Measurements from ENCODE around the gene ZNF785.
A peak's percentile ranks its signal among the peaks of the same experiment; 100 is the strongest.
"Not testable (repeated sequence)": the region's sequence is repeated elsewhere in the genome, so short reads cannot be mapped to it uniquely, and the experiment has no call there.

Gene ZNF785

GRCh38 chr16:30539986-30540526, 45.4 kb downstream of the ZNF785 start:
- not testable (repeated sequence) for H3K18ac ChIP-seq (ENCODE audit: low read length); DNase-seq; H3K4ac ChIP-seq (ENCODE audit: low read depth, low read length); H4K8ac ChIP-seq (ENCODE audit: low read depth, low read length); H3K4me2 ChIP-seq (ENCODE audit: low read length); H2AK5ac ChIP-seq (ENCODE audit: low read length); H3K9me3 ChIP-seq (ENCODE audit: insufficient read depth, low read depth, low read length); H2BK120ac ChIP-seq (ENCODE audit: insufficient read depth, low read length, poor library complexity); H3K23ac ChIP-seq (ENCODE audit: low read length); H4K91ac ChIP-seq (ENCODE audit: low read depth, low read length); H2AFZ ChIP-seq (ENCODE audit: insufficient read depth, low read length, poor library complexity); H2BK5ac ChIP-seq (ENCODE audit: low read depth, low read length, poor library complexity); H4K12ac ChIP-seq (ENCODE audit: low read depth, low read length); H2BK12ac ChIP-seq (ENCODE audit: low read length); H3K79me1 ChIP-seq (ENCODE audit: low read length); H3K9ac ChIP-seq (ENCODE audit: low read length); H3K36me3 ChIP-seq (ENCODE audit: control insufficient read depth in 1 of 2, insufficient read depth in 2 of 2, low read length in 2 of 2); H3K14ac ChIP-seq (ENCODE audit: low read length); H3K4me3 ChIP-seq (ENCODE audit: low read depth, low read length); H3K27me3 ChIP-seq (ENCODE audit: insufficient read depth, low read length); H3K79me2 ChIP-seq (ENCODE audit: control insufficient read depth, insufficient read depth, low read length, poor library complexity); H3K27ac ChIP-seq (ENCODE audit: low read depth, low read length)
- no CpG with 5 or more reads among the region's 13 CpGs for WGBS (ENCODE audit: extremely low coverage, insufficient coverage, insufficient read length)
- H3K4me1 ChIP-seq (ENCODE audit: control insufficient read depth in 1 of 2, insufficient read depth in 2 of 2, low read length in 2 of 2), result peaks cover 9 to 11% of the 10 kb centered on the region in 2 experiments

- Histone ChIP-seq H3K4me2 (ENCODE audit: low read length) (no peak overlapping the region), H2BK120ac (ENCODE audit: insufficient read depth, low read length, poor library complexity) (no peak overlapping the region), H3K18ac (ENCODE audit: low read length) (no peak overlapping the region), H3K27ac (ENCODE audit: low read depth, low read length) (no peak overlapping the region), H3K79me1 (ENCODE audit: low read length) (peaks cover 12% of the 10 kb centered on the region), H3K4ac (ENCODE audit: low read depth, low read length) (no peak overlapping the region), H4K91ac (ENCODE audit: low read depth, low read length) (no peak overlapping the region), H4K8ac (ENCODE audit: low read depth, low read length) (no peak overlapping the region), H2AFZ (ENCODE audit: insufficient read depth, low read length, poor library complexity) (no peak overlapping the region), H2BK12ac (ENCODE audit: low read length) (no peak overlapping the region), H3K27me3 (ENCODE audit: insufficient read depth, low read length) (no peaks in the 10 kb centered on the region), H3K23ac (ENCODE audit: low read length) (no peak overlapping the region), H3K14ac (ENCODE audit: low read length) (no peak overlapping the region), H3K9me3 (ENCODE audit: insufficient read depth, low read depth, low read length) (no peaks in the 10 kb centered on the region), H2AK5ac (ENCODE audit: low read length) (no peak overlapping the region), H3K4me1 (ENCODE audit: control insufficient read depth in 1 of 2, insufficient read depth in 2 of 2, low read length in 2 of 2) (peaks cover 9 to 11% of the 10 kb centered on the region in 2 experiments), H3K79me2 (ENCODE audit: control insufficient read depth, insufficient read depth, low read length, poor library complexity) (peaks cover 6% of the 10 kb centered on the region), H3K4me3 (ENCODE audit: low read depth, low read length) (no peak overlapping the region), H3K36me3 (ENCODE audit: control insufficient read depth in 1 of 2, insufficient read depth in 2 of 2, low read length in 2 of 2) (no peaks in the 10 kb centered on the region), H3K9ac (ENCODE audit: low read length) (no peak overlapping the region), H4K12ac (ENCODE audit: low read depth, low read length) (no peak overlapping the region), H2BK5ac (ENCODE audit: low read depth, low read length, poor library complexity) (no peak overlapping the region)
- DNase-seq, result no peak
- no CpG with 5 or more reads among the region's 8 CpGs for WGBS (ENCODE audit: extremely low coverage, insufficient coverage, insufficient read length)
Measured at GRCh38 chr16:30539000-30539964, 46.2 kb downstream of the ZNF785 start.

GRCh38 chr16:30536391-30537024, 49.0 kb downstream of the ZNF785 start:
- not testable (repeated sequence) for H2BK12ac ChIP-seq (ENCODE audit: low read length); H3K14ac ChIP-seq (ENCODE audit: low read length); H2BK5ac ChIP-seq (ENCODE audit: low read depth, low read length, poor library complexity); H3K27ac ChIP-seq (ENCODE audit: low read depth, low read length); H4K12ac ChIP-seq (ENCODE audit: low read depth, low read length); H3K4ac ChIP-seq (ENCODE audit: low read depth, low read length); H3K4me3 ChIP-seq (ENCODE audit: low read depth, low read length); H2BK120ac ChIP-seq (ENCODE audit: insufficient read depth, low read length, poor library complexity); H3K27me3 ChIP-seq (ENCODE audit: insufficient read depth, low read length); H3K23ac ChIP-seq (ENCODE audit: low read length); H3K18ac ChIP-seq (ENCODE audit: low read length); H2AK5ac ChIP-seq (ENCODE audit: low read length); H3K4me2 ChIP-seq (ENCODE audit: low read length); H2AFZ ChIP-seq (ENCODE audit: insufficient read depth, low read length, poor library complexity); H4K91ac ChIP-seq (ENCODE audit: low read depth, low read length); DNase-seq; H3K9ac ChIP-seq (ENCODE audit: low read length); H4K8ac ChIP-seq (ENCODE audit: low read depth, low read length); H3K79me2 ChIP-seq (ENCODE audit: control insufficient read depth, insufficient read depth, low read length, poor library complexity); H3K9me3 ChIP-seq (ENCODE audit: insufficient read depth, low read depth, low read length)
- Histone ChIP-seq H3K36me3 (ENCODE audit: control insufficient read depth in 1 of 2, insufficient read depth in 2 of 2, low read length in 2 of 2) (peaks cover 7 to 11% of the 10 kb centered on the region in 2 experiments), H3K79me1 (ENCODE audit: low read length) (peaks cover 18% of the 10 kb centered on the region), H3K4me1 (ENCODE audit: control insufficient read depth in 1 of 2, insufficient read depth in 2 of 2, low read length in 2 of 2) (peaks cover 7 to 18% of the 10 kb centered on the region in 2 experiments)
- WGBS (ENCODE audit: extremely low coverage, insufficient coverage, insufficient read length), result no CpG with 5 or more reads among the region's 13 CpGs

GRCh38 chr16:30535777-30536190, 49.7 kb downstream of the ZNF785 start:
- Histone ChIP-seq H2AK5ac (ENCODE audit: low read length) (no peak overlapping the region), H3K9me3 (ENCODE audit: insufficient read depth, low read depth, low read length) (no peaks in the 10 kb centered on the region), H3K18ac (ENCODE audit: low read length) (peak overlapping the region; percentile 47), H3K79me2 (ENCODE audit: control insufficient read depth, insufficient read depth, low read length, poor library complexity) (peaks cover 9% of the 10 kb centered on the region), H4K8ac (ENCODE audit: low read depth, low read length) (peak overlapping the region; percentile 73), H3K4me1 (ENCODE audit: control insufficient read depth in 1 of 2, insufficient read depth in 2 of 2, low read length in 2 of 2) (peaks cover 6 to 15% of the 10 kb centered on the region in 2 experiments), H2BK5ac (ENCODE audit: low read depth, low read length, poor library complexity) (no peak overlapping the region), H3K4me2 (ENCODE audit: low read length) (peak overlapping the region; percentile 70), H3K36me3 (ENCODE audit: control insufficient read depth in 1 of 2, insufficient read depth in 2 of 2, low read length in 2 of 2) (peaks cover 11% of the 10 kb centered on the region in 2 experiments), H3K9ac (ENCODE audit: low read length) (peak overlapping the region; percentile 2), H2BK120ac (ENCODE audit: insufficient read depth, low read length, poor library complexity) (no peak overlapping the region), H3K23ac (ENCODE audit: low read length) (no peak overlapping the region), H2AFZ (ENCODE audit: insufficient read depth, low read length, poor library complexity) (peak overlapping the region; percentile 47), H3K4ac (ENCODE audit: low read depth, low read length) (peak overlapping the region; percentile 31), H3K79me1 (ENCODE audit: low read length) (peaks cover 18% of the 10 kb centered on the region), H3K27ac (ENCODE audit: low read depth, low read length) (no peak overlapping the region), H3K27me3 (ENCODE audit: insufficient read depth, low read length) (no peaks in the 10 kb centered on the region), H3K4me3 (ENCODE audit: low read depth, low read length) (no peak overlapping the region), H3K14ac (ENCODE audit: low read length) (peak overlapping the region; percentile 34), H4K12ac (ENCODE audit: low read depth, low read length) (peak overlapping the region; percentile 8), H4K91ac (ENCODE audit: low read depth, low read length) (peak overlapping the region; percentile 81), H2BK12ac (ENCODE audit: low read length) (no peak overlapping the region)
- DNase-seq, result peak; percentile 53 to 64
- no CpG with 5 or more reads among the region's 12 CpGs for WGBS (ENCODE audit: extremely low coverage, insufficient coverage, insufficient read length)

All from trophoblast cell (in vitro differentiated cells and primary cell).